CD4-positive, alpha-beta T cell treated with Interleukin-17A for 1 hour (primary cell): ENCODE measurements around the gene NSUN6.
A peak's percentile ranks its signal among the peaks of the same experiment; 100 is the strongest.
"Not testable (repeated sequence)": the region's sequence is repeated elsewhere in the genome, so short reads cannot be mapped to it uniquely, and the experiment has no call there.

Experiments
- DNase-seq: peaks from one replicate; pipeline ENCODE4 v3.0.0-alpha.2; 2020

Gene NSUN6

DNA sequence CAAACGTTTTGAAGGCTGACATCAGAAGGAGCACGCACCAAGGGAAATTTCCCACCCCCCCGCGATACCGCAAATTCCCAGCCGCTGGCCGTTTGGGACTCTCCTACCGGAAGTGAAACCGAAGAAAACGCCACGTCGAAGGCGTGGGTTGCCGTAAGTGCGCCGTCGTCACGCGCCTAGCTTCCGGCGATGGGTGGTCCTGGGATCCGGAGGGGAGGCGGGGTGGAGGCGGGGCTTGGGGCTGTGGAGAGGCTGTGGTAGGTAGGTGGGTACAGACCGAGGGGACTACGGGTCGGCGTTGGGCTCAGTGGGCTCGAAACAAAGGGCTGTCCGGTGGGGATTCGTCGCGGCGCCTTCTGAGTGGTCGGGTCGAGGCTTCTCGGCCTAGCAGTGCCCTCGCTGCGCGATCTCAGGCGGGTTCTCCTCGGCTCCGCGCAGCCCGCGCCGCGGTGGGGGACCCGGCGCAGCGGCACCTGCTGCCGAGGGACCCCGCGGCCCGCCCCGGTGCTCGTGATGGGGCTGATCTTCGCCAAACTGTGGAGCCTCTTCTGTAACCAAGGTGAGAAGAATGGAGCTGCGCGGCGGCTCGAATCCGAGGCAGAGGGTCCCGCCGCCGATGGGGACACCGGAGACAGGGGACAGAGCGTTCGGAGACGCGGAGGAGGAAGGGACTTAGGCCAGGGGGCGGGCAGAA, 7.9 kb upstream of the NSUN6 start, which contains the start of gene ARL5B:
Gene ARL5B, plus strand, starts transcription at position 307 of the 694 bp plus-strand sequence. Its CDS starts 207 bp downstream, at position 514.
- peak; percentile 97 for DNase-seq

DNA sequence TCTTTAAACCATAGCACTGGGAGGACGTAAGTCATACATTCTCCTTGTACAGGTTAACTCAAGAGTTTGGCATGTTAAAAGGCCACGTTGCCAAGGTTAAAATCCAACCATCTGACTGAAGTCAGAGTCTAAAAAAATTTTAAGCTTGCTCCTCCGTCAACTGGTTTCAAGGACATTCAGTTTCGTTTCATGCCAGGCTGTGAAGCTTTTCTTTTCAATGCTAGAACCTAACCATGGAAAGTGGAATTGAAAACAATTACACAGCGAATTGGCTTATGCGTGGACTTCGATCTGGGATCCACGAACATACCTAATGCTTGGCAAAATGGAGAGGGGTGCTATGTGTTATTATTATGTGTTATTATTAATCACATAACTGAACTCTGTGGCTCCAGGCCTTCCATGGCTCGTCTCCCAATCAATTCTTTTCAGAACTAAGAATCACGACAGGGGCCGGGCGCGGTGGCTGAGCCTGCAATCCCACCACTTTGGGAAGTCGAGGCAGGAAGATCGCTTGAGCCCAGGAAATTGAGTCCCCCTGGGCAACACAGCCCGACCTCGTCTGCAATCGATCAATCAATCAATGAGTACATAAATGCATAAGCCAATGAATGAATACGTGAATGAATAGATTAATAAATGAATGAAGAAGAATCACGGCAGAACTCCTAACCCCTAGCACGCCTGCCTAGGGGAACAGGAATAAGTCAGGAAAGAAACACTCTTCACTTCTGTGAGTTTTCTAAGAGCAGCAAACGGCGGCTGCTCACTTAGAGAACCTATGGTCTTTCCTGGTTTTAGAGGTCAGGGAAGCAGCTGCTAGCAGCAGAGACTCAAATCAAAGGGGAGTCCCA, 7.1 kb upstream of the NSUN6 start:
- DNase-seq: peak; percentile 25

DNA sequence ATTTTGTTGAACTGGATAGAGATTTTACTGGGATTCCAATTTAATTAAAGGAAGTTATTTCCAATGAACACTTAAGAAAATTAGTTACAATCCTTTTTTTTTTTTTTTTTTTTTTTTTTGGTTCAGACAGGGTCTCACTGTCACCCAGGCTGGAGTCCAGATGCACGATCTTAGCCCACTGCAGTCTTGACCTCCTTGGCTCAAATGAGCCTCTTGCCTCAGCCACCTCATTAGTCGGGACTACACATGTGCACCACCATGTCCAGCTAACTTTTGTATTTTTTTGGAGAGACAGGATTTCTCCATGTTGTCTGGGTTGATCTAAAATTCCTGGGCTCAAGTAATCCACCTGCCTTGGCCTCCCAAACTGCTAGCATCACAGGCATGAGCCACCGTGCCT, 5.3 kb upstream of the NSUN6 start:
- DNase-seq: no peak

DNA sequence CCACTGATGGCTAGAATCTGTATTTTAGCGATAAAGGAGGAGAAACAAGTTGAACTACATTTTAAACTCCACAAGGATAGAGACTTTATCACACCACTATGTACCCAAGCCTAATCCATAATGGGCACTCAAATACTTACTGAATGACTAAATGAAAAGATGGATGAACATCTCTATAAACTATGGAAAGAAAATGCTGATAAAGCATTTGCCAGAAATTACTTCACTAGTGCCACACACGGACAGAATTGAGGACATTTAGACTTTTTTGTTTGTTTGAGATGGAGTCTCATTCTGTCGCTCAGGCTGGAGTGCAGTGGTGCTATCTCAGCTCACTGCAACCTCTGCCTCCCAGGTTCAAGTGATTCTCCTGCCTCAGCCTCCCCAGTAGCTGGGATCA, 1.7 kb upstream of the NSUN6 start:
- no peak for DNase-seq

DNA sequence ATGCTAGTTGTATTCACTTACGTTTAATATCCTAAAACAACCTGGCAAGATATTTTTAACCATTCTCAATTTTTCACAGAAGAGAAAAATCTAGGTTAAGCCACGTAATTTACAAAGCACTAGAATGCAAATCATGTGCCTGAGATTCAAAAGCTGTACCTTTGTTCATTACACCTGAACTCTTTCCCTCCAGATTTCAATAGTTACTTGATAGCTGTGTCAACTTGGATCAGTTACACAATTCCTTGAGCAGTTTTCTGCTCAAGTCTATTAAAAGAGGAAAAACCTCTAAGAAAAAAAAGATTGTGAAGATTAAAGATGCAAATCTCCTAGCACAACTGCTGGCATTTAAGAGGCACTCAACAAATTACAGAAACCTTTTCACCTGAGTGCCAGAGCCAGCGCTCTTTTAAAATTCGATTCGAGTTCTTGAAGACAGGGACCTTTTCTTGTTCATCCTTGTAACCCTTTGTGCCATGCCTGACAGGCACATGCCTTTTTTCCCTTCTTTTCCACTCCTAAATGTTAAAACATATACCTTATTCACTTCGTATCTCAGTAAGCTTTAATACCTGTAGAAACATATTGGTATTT, 886 bp downstream of the NSUN6 start:
- DNase-seq: peak; percentile 35

DNA sequence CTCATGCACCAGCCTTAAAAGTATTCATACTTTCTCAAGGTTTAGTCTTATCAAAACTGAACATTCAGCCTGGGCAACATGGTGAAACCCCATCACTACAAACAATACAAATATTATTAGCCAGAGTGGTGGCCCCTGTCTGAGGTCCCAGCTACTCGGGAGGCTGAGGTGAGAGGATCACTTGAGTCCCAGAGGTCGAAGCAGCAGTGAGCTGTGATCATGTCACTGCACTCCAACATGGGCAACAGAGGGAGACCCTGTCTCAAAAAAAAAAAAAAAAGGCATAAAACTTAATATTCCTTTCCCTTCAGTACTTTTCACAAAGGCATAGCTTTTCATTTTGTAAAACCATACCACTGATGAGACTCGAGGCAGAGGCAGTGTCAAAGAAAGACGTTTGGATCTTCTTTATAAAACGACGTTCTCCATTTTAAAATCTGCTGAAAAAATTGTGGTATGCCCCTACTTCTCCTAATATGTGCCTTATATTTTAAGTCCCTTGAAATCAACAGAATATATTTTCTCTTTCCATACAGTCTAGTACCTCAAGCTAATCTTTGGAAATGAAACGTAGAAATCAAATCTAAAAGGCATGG, 1.9 kb downstream of the NSUN6 start:
- DNase-seq: no peak

DNA sequence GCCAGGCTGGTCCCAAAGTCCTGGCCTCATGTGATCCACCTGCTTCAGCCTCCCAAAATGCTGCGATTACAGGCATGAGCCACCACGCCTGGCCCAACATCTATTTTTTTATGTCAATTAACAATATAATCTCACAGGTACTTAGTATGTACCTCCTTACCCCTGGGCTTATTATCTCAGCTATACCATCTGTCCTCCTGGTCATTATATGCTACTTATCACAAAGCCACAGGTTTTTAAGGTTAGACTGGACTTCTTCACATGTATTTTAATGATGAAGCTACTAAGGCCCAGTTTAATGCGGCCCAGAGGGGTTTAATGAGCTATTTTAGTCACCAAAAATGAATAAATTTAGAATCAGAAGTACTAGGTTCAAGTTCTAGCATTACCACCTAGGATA, 3.4 kb downstream of the NSUN6 start:
- no peak for DNase-seq

DNA sequence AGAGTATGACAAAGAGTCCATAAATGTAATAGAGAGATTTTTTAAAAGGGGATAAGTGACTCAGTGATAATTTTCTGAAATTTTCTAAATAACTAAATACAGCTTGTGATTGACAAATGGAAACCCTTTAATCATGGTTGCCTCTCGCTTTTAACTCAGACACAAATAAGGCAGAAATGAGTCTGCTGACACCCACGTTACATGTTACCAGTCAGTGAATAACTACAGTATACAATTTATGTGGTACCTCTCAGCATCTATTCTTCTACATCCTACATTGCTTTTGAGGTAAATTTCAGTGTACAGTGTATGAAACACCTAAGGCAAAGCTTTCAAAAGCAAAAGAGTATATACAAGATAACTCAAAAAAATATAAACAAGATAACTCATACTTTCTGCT, 4.2 kb downstream of the NSUN6 start:
- DNase-seq: no peak

DNA sequence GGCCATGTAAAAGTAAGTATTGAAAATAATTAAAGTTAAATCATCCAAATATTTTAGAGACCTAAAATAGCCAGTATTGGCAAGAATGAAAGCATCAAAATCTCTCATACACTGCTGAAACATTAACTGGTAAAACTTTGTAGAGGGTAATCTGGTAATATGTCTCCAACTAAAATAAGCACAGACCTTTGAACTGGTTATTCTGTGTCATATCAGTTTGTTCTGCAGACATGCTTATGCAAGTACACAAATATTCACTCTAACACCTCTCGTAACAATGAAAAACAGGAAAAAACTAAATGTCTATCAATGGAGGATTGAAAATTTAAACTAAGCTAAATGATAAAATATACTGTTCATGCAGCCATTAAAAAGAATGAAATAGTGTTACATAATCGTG, 11.7 kb downstream of the NSUN6 start:
- not testable (repeated sequence) for DNase-seq

DNA sequence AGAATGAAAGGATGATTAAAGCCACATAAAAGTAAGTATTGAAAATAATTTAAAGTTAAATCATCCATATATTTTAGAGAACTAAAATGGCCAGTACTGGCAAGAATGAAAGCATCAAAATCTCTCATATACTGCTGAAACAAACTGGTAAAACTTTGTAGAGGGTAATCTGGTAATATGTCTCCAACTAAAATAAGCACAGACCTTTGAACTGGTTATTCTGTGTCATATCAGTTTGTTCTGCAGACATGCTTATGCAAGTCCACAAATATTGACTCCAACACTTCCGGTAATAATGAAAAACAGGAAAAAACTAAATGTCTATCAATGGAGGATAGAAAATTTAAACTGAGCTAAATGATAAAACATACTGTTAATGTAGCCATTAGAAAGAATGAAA, 14.0 kb downstream of the NSUN6 start:
- DNase-seq: not testable (repeated sequence)

DNA sequence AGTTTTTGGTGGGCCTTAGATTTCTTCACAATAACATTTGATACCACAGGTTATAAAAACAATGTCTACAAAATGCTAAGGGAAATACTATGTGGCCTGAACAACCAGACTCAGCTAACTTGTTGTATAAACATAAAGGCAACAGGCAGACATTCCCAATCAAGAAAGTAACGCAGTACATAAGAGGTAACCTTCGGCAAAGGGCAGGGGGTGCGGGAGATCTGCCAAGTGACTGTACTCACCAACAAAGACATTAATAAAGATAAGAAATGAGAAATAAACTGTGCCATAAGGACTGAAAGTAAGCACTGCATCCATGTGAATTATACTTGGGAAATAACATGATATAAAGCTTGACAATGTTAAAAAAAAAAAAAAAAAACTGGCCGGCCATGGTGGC, 15.4 kb downstream of the NSUN6 start:
- DNase-seq: no peak

DNA sequence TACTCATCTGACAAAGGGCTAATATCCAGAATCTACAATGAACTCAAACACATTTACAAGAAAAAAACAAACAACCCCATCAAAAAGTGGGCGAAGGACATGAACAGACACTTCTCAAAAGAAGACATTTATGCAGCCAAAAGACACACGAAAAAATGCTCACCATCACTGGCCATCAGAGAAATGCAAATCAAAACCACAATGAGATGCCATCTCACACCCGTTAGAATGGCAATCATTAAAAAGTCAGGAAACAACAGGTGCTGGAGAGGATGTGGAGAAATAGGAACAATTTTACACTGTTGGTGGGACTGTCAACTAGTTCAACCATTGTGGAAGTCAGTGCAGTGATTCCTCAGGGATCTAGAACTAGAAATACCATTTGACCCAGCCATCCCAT, 18.9 kb downstream of the NSUN6 start:
- not testable (repeated sequence) for DNase-seq

DNA sequence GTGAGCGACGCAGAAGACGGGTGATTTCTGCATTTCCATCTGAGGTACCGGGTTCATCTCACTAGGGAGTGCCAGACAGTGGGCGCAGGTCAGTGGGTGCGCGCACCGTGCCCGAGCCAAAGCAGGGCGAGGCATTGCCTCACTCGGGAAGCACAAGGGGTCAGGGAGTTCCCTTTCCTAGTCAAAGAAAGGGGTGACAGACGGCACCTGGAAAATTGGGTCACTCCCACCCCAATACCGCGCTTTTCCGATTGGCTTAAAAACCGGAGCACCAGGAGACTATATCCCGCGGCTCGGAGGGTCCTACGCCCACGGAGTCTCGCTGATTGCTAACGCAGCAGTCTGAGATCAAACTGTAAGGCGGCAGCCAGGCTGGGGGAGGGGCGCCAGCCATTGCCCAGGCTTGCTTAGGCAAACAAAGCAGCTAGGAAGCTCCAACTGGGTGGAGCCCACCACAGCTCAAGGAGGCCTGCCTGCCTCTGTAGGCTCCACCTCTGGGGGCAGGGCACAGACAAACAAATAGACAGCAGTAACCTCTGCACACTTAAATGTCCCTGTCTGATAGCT, 23.9 kb downstream of the NSUN6 start:
- DNase-seq: peak; percentile 79

DNA sequence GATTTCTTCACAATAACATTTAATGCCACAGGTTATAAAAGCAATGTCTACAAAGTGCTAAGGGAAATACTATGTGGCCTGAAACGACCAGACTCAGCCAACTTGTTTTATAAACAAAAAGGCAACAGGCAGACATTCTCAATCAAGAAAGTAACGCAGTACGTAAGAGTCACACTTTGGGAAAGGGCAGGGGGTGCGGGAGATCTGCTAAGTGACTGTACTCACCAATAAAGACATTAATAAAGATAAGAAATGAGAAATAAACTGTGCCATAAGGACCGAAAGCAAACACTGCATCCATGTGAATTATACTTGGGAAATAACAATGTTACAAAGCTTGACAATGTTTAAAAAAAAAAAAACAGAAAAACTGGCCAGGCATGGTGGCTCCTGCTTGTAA, 25.5 kb downstream of the NSUN6 start:
- DNase-seq: no peak

DNA sequence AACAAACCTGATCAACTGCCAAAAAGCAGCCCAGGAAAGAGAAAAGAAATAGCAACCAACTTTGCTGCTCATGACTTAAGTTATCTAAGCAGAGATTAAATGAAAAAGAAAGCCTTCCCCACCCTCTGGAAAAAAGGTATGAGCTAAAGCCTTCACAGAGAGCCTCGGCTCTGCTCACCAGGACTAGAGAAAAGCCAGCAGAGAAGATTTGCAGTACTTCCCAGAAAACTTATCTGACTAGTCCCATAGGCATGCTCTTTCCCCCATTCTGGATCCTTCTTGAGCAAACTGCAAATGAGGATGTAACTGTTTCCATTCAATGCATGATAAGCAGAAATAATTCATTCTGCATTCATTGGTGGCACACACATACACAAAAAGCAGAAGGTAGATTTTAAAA, 27.7 kb downstream of the NSUN6 start:
- not testable (repeated sequence) for DNase-seq

DNA sequence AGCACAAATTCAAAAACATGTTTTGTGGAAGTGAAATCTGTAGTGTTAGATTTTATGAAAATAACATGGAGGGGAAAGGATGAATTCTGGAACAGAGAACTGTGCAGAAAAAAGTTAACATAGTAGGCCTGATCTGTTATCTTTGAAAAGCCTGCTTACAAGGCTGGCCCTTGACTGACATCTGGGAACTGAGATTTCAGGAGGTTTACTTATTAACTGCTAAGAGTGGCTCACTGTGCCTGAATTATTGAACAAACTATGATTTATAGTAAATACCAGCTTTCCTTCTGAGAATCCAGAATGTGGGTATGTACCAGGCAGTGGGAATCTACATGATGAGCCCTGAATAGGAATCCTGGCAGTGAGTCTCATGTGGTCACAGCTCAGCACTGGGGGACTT, 30.5 kb downstream of the NSUN6 start:
- no peak for DNase-seq

DNA sequence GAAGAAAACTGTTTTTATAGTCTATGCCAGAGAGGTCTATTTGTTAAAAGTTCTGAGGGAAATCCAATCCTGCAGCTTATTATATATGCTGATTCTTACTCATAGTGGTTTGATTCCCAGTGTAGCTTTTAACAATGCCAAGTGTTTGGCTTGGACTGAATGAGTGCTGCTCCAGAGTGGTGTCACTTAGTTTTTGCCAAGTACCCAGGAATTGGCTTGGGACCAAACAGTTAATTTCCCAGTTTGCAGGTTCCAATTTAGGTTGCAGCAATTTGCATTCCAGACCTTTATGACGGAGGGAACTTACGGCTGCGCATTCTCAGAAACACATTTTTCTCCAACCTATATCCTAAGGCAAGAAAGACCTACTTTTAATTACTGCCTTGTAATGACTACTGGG, 32.4 kb downstream of the NSUN6 start:
- DNase-seq: no peak

DNA sequence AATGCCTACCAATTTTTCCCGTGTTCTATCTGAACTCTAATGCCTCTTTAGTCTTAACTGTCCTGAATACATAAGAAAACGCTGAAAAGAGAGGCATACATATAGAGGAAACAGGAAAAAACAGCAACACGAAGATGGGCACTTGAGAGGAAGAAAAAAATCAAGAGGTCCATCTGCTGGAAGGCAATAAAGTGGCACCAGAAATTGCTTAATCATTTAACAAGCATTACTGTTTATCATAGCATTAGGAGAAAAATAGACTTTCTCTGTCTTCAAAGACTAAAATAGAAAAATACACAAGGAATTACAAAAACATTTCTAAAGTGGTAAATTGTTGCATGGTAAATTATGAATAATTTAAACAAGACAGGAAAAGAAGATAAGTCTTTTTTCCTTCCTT, 35.0 kb downstream of the NSUN6 start:
- no peak for DNase-seq

DNA sequence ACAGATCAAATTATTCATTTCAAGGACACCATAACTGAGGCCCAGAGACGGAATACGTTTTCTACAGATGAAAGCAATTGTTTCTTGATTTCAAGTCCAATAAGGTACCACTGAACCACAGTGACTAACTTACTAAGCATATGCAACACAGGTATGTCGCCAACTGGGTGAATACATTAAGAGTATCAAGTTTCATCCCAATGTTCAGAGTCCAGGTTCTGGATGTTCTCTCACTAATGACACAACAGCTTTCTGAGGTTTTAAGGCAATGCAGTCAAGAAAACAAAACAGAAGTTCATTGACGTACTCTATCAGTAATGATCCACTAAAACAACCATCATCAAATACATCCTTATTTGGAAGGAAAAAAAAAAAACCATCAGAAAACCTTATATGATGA, 35.8 kb downstream of the NSUN6 start:
- DNase-seq: no peak

DNA sequence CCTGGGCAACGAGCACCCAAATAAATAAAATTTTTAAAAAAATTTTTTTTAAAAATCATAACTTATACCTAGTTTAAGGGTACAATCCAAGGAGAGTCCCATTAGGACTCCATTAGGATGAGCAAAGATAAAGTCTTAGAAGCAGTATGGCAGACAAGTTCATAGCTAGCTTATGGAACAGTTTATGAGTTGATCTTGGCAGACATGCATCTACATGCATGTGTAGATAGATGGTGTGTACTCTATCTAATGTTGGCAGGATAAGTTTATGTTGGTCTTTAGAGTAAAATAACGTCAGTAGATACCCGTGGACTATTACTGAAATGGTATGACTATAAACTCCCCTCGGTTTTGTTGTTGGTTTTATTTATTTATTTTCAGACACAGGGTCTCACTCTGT, 40.2 kb downstream of the NSUN6 start:
- DNase-seq: no peak

DNA sequence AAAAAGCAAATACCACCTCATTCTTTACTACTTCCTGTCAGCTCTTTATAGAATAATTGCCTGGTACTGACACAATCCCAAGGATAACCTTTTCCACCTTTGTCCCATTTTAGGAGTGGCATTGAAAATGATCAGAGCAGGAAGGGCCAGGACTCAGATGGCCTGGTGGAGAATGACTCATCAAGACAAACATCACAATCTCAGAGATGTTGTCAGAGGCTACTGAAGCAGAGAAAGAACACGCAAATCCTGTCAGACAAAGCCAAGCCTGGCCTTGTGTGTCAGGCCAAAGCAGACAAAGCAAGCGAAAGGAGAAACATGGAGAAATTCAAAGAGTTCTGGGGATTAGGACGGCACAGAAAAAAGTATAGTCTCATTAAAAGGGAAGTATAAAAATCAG, 40.9 kb downstream of the NSUN6 start:
- no peak for DNase-seq

DNA sequence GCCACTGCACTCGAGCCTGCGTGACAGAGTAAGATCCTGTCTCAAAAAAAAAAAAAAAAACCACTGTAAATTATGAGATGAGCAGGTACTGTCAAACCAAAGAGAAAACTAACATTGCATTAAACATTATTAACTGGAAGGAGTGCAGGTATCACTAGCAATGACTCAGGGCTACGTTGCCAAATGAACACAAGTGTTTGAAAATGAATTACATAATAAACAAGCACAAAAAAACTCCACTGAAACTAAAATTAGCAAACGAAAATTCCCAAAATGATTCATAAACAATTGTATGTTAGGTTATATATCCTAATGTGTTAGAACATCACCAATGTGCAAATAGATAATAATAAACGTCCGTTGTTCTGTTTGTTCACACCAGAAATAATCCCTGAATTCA, 42.8 kb downstream of the NSUN6 start:
- DNase-seq: no peak
